HG02678 (cell line): Measurements from ENCODE around the gene SMAD6.
"Not testable (repeated sequence)": the region's sequence is repeated elsewhere in the genome, so short reads cannot be mapped to it uniquely, and the experiment has no call there.

Source experiments
- ATAC-seq: cut with Tn5 transposase; IDR thresholded peaks from one replicate; pipeline ENCODE4 v1.9.1; 2021; ENCODE audit warnings: mild to moderate bottlenecking, moderate library complexity; ENCODE audit not compliant: unreplicated experiment

SMAD6 gene

GRCh38 chr15:66821307-66821706, 119.3 kb downstream of the SMAD6 start:
- no peak for ATAC-seq

GRCh38 chr15:66822114-66822513, 120.1 kb downstream of the SMAD6 start:
- ATAC-seq = no peak

GRCh38 chr15:66822576-66822975, 120.5 kb downstream of the SMAD6 start:
- ATAC-seq = no peak

GRCh38 chr15:66823601-66824000, 121.6 kb downstream of the SMAD6 start:
- no peak for ATAC-seq

GRCh38 chr15:66824424-66824823, 122.4 kb downstream of the SMAD6 start:
- no peak for ATAC-seq

GRCh38 chr15:66825139-66825538, 123.1 kb downstream of the SMAD6 start:
- no peak for ATAC-seq

- ATAC-seq = no peak
These were observed 123.7 kb downstream of the SMAD6 start for GRCh38 chr15:66825731-66826130.

GRCh38 chr15:66826507-66826906, 124.5 kb downstream of the SMAD6 start:
- no peak for ATAC-seq

GRCh38 chr15:66827039-66827697, 125.1 kb downstream of the SMAD6 start:
- no peak for ATAC-seq

GRCh38 chr15:66827698-66828055, 125.6 kb downstream of the SMAD6 start:
- ATAC-seq = no peak

GRCh38 chr15:66828817-66829541, 126.9 kb downstream of the SMAD6 start:
- not testable (repeated sequence) for ATAC-seq

- no peak for ATAC-seq
These were observed 127.6 kb downstream of the SMAD6 start for GRCh38 chr15:66829551-66830121.

GRCh38 chr15:66830358-66830757, 128.3 kb downstream of the SMAD6 start:
- no peak for ATAC-seq

GRCh38 chr15:66830823-66831222, 128.8 kb downstream of the SMAD6 start:
- no peak for ATAC-seq

- no peak for ATAC-seq
These were observed 129.3 kb downstream of the SMAD6 start for GRCh38 chr15:66831289-66831688.

GRCh38 chr15:66831801-66832390, 129.9 kb downstream of the SMAD6 start:
- no peak for ATAC-seq
